Activated CD8-positive, alpha-beta memory T cell treated with anti-CD3 and anti-CD28 coated beads, Interleukin-2, amount 50 U/mL, for 24 hours (primary cell): ENCODE measurements around the gene SEMA5B.

Experiments used
- DNase-seq: peaks from one replicate; pipeline ENCODE4 v3.0.0-alpha.2; 2020; ENCODE audit errors: extremely low read depth

SEMA5B gene

GRCh38 chr3:122974764-122975162, 52.8 kb downstream of the SEMA5B start:
- no peak for DNase-seq

- no peak for DNase-seq
Measured at GRCh38 chr3:122973893-122974615, 53.5 kb downstream of the SEMA5B start.

GRCh38 chr3:122972141-122972540, 55.4 kb downstream of the SEMA5B start:
- DNase-seq: no peak

- no peak for DNase-seq
Measured at GRCh38 chr3:122969585-122970469, 57.7 kb downstream of the SEMA5B start.

GRCh38 chr3:122967765-122968164, 59.8 kb downstream of the SEMA5B start:
- DNase-seq: no peak

- no peak for DNase-seq
Measured at GRCh38 chr3:122967356-122967755, 60.2 kb downstream of the SEMA5B start.

- no peak for DNase-seq
Measured at GRCh38 chr3:122966045-122966444, 61.5 kb downstream of the SEMA5B start.

GRCh38 chr3:122964811-122965210, 62.8 kb downstream of the SEMA5B start:
- no peak for DNase-seq

GRCh38 chr3:122962149-122962548, 65.4 kb downstream of the SEMA5B start:
- no peak for DNase-seq

GRCh38 chr3:122961146-122961545, 66.4 kb downstream of the SEMA5B start:
- DNase-seq: no peak

- DNase-seq: no peak
Measured at GRCh38 chr3:122960652-122961051, 66.9 kb downstream of the SEMA5B start.

GRCh38 chr3:122959339-122959738, 68.2 kb downstream of the SEMA5B start:
- DNase-seq: no peak

GRCh38 chr3:122957707-122958689, 69.6 kb downstream of the SEMA5B start:
- no peak for DNase-seq

- no peak for DNase-seq
Measured at GRCh38 chr3:122956693-122957455, 70.7 kb downstream of the SEMA5B start.

GRCh38 chr3:122955916-122956692, 71.5 kb downstream of the SEMA5B start:
- DNase-seq: no peak

- no peak for DNase-seq
Measured at GRCh38 chr3:122952520-122952919, 75.0 kb downstream of the SEMA5B start.

- no peak for DNase-seq
Measured at GRCh38 chr3:122948408-122948807, 79.2 kb downstream of the SEMA5B start.

- no peak for DNase-seq
Measured at GRCh38 chr3:122947738-122948137, 79.8 kb downstream of the SEMA5B start.

GRCh38 chr3:122947196-122947595, 80.4 kb downstream of the SEMA5B start:
- no peak for DNase-seq

- no peak for DNase-seq
Measured at GRCh38 chr3:122946185-122946584, 81.4 kb downstream of the SEMA5B start.
